Esophagus squamous epithelium (tissue), 5 donors: ENCODE measurements around the gene DLG2. TPM values are rescaled to one million over a fixed set of nuclear protein-coding genes. Genes with fewer than 3 reads are reported as not detected.
"Not testable (repeated sequence)": the region's sequence is repeated elsewhere in the genome, so short reads cannot be mapped to it uniquely, and the experiment has no call there.

Experiments used
- DNase-seq: peaks from one replicate; lab custom pipeline; 2025; lab: John Stamatoyannopoulos, UW
- H3K27ac ChIP-seq, 4 donors: fragments of 200-600 bp; sonication (generic); one replicate each; pipeline ENCODE4 v1.5.1; 2016 to 2019; ENCODE audit warnings: mild to moderate bottlenecking in 1 of 4
- H3K27me3 ChIP-seq, 4 donors: fragments of 200-600 bp; sonication (generic); 1 replicate in 3 of 4; 2 replicates in 1 of 4; pipeline versions ENCODE4 v1.5.1 to v1.6.0; 2017 to 2021; ENCODE audit warnings: antibody characterized with exemption in 1 of 4
- H3K36me3 ChIP-seq, 3 donors: fragments of 200-600 bp; sonication (generic); one replicate each; pipeline ENCODE4 v1.5.1; 2016 to 2019
- H3K4me1 ChIP-seq, 3 donors: fragments of 200-600 bp; sonication (generic); one replicate each; pipeline ENCODE4 v1.5.1; 2017 to 2019
- H3K4me3 ChIP-seq, 4 donors: fragments of 200-600 bp; sonication (generic); 1 replicate in 3 of 4; 2 replicates in 1 of 4; pipeline ENCODE4 v1.5.1; 2016 to 2019; ENCODE audit warnings: mild to moderate bottlenecking in 2 of 4, moderate library complexity in 1 of 4
- H3K9me3 ChIP-seq, 3 donors: fragments of 200-600 bp; sonication (generic); one replicate each; pipeline ENCODE4 v1.5.1; 2016 to 2019
- CTCF ChIP-seq, 6 experiments: fragments of 450-650 bp in 4 of 6; fragments of 200-600 bp in 2 of 6; sonication (generic) in 2 of 6; IDR thresholded peaks; one replicate each; pipeline ENCODE4 v1.5.1; 2016 to 2019; ENCODE audit warnings: antibody characterized with exemption in 6 of 6, mild to moderate bottlenecking in 4 of 6, moderate library complexity in 4 of 6
- POLR2A ChIP-seq, 4 donors: fragments of 450-650 bp; IDR thresholded peaks; one replicate each; pipeline ENCODE4 v1.6.1; 2017; ENCODE audit warnings: antibody characterized with exemption in 4 of 4, mild to moderate bottlenecking in 4 of 4, moderate library complexity in 3 of 4
- WGBS, 2 donors: methylation state at CpG; one replicate each; pipeline ENCODE4 v1.1.5; 2018; 5-methylcytosine and 5-hydroxymethylcytosine counted together
- intact Hi-C: fragments of 100-400 bp; cut with DNase I; formaldehyde crosslinking; loops from one replicate; pipeline ENCODE4 v1.15.0; 2022
- total RNA-seq, 4 donors: library from RNA; depleted of rRNA; stranded (reverse); fragments of >200 nt; gene quantifications; one replicate each; pipeline ENCODE4 v1.1.0, GENCODE V29; 2016
- donor health status: DM: yes; HTN: yes; CAD: no.

Gene DLG2
- total RNA-seq, 4 donors from 2014 or later: 2.9 to 27.7 (median 12.6) TPM

- WGBS, 2 donors: 43 to 53% methylated on average over 1 of the region's 1 CpG
- TF ChIP-seq POLR2A (IDR thresholded peaks at IDR 0.05): no peak
- no peak for TF ChIP-seq CTCF (IDR thresholded peaks at IDR 0.05)
- no peaks in the 10 kb centered on the region for H3K4me1 ChIP-seq
- H3K27me3 ChIP-seq: no peaks in the 10 kb centered on the region
- no peak overlapping the region for H3K4me3 ChIP-seq
- DNase-seq: no peak
- intact Hi-C loops: no loop called here
- no peaks in the 10 kb centered on the region for H3K9me3 ChIP-seq
- no peak overlapping the region for H3K27ac ChIP-seq
- H3K36me3 ChIP-seq: no peaks in the 10 kb centered on the region
Measured at GRCh38 chr11:84310268-84310667, 1316.9 kb downstream of the DLG2 start.

DNA sequence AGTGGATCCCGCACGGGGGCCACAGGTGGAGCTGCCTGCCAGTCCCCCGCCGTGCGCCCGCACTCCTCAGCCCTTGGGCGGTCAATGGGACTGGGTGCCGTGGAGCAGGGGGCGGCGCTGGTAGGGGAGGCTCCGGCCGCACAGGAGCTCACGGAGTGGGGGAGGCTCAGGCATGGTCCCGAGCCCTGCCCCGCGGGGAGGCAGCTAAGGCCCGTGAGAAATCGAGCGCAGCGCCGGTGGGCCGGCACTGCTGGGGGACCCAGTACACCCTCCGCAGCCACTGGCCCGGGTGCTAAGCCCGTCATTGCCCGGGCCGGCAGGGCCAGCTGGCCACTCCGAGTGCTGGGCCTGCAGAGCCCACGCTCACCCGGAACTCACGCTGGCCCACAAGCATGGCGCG is 1318.7 kb downstream of the DLG2 start:
- H3K27ac ChIP-seq, DNase-seq, H3K9me3 ChIP-seq, intact Hi-C loops, H3K4me1 ChIP-seq, H3K27me3 ChIP-seq, H3K36me3 ChIP-seq, H3K4me3 ChIP-seq: not testable (repeated sequence)
- WGBS, 2 donors: 88 to 97% methylated on average over 7 to 10 of the region's 33 CpGs

DNA sequence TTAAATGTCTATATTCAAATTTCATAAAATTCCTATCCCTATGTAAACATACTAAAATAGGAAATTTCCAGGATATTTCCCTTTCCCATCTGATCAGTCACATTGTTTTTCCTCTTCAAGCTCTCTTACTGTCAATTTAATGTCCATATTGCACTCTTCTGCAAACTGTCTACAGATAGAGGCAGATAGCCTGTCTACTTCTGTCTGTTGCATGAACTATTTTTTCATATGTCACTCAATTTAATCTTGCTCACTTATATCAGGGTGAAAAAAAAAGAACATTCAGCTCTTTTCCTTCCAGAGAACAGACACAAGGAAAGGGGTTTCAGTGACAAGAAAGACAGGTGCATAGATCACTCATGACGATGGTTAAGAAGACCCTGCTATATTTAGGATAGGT is 1327.1 kb downstream of the DLG2 start:
- H3K4me3 ChIP-seq: no peak overlapping the region
- H3K4me1 ChIP-seq: no peaks in the 10 kb centered on the region
- intact Hi-C loops: no loop called here
- no peak overlapping the region for H3K27ac ChIP-seq
- no peaks in the 10 kb centered on the region for H3K27me3 ChIP-seq
- DNase-seq: no peak
- no peak for TF ChIP-seq CTCF (IDR thresholded peaks at IDR 0.05)
- no peaks in the 10 kb centered on the region for H3K36me3 ChIP-seq
- 63 to 69% methylated on average over 1 of the region's 1 CpG for WGBS, 2 donors
- H3K9me3 ChIP-seq: no peaks in the 10 kb centered on the region

GRCh38 chr11:84297570-84297969 is 1329.6 kb downstream of the DLG2 start:
- Histone ChIP-seq H3K4me1 (no peaks in the 10 kb centered on the region), H3K4me3 (no peak overlapping the region), H3K36me3 (no peaks in the 10 kb centered on the region), H3K27me3 (no peaks in the 10 kb centered on the region), H3K9me3 (no peaks in the 10 kb centered on the region), H3K27ac (no peak overlapping the region)
- no peak for DNase-seq
- intact Hi-C loops: no loop called here
- TF ChIP-seq CTCF (IDR thresholded peaks at IDR 0.05) (no peak), POLR2A (IDR thresholded peaks at IDR 0.05) (no peak)
- WGBS, 2 donors: 90 to 91% methylated on average over 2 of the region's 2 CpGs

DNA sequence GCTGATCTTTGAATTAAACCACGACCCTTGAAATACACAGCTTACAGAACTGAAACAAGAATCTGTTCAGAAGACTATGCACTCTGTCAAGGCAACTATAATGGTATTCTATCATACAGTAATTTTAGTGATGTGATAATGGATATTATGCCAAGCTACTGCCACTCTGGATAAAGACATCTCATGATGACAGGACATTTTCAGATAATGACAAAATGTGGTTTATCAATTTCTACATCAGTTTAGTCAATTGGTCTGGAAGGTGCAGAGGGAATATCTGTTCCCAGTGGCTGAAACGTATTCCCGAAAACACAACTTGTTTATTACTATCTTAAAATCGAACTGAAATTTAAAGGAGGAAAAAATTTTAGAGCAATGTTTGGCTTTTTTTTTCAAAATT is 1331.3 kb downstream of the DLG2 start:
- H3K9me3 ChIP-seq: no peaks in the 10 kb centered on the region
- DNase-seq: no peak
- no peaks in the 10 kb centered on the region for H3K27me3 ChIP-seq
- 69 to 70% methylated on average over 4 of the region's 4 CpGs for WGBS, 2 donors
- intact Hi-C loops: no loop called here
- no peaks in the 10 kb centered on the region for H3K36me3 ChIP-seq
- no peak overlapping the region for H3K27ac ChIP-seq
- TF ChIP-seq POLR2A (IDR thresholded peaks at IDR 0.05) (no peak), CTCF (IDR thresholded peaks at IDR 0.05) (no peak)
- no peaks in the 10 kb centered on the region for H3K4me1 ChIP-seq
- H3K4me3 ChIP-seq: no peak overlapping the region

DNA sequence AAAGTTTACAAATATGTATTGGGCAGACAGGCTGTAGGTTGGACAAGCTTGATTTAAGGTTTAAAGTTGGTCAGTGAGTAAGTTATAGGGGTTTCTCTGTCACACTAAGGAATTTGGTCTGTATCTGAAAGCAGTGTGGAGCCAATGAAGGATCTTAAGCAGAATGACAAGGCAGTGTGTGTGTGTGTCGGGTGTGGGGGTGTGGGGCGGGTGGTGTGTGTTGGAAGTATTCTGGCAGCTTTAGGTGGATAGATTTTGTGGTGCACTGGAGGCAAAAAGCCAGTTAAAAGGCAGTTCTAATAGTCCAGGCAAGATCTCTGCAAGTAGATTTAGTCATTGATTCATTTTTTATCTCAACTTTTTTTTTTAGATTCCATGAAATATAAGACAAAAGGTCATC is 1334.2 kb downstream of the DLG2 start:
- intact Hi-C loops: no loop called here
- H3K4me1 ChIP-seq: no peaks in the 10 kb centered on the region
- TF ChIP-seq CTCF (IDR thresholded peaks at IDR 0.05): no peak
- no peak for TF ChIP-seq POLR2A (IDR thresholded peaks at IDR 0.05)
- whole genome bisulfite sequencing, 2 donors: 82 to 88% methylated on average over 2 of the region's 2 CpGs
- H3K36me3 ChIP-seq: no peaks in the 10 kb centered on the region
- no peak overlapping the region for H3K27ac ChIP-seq
- DNase-seq: no peak
- no peaks in the 10 kb centered on the region for H3K9me3 ChIP-seq
- H3K4me3 ChIP-seq: no peak overlapping the region
- no peaks in the 10 kb centered on the region for H3K27me3 ChIP-seq
